Endothelial cell of umbilical vein (primary cell): ENCODE data around the gene EOLA1. TPM values are rescaled to one million over a fixed set of nuclear protein-coding genes. Genes with fewer than 3 reads are reported as not detected.

ENCODE experiments used
- polyA plus RNA-seq, 4 experiments: library from polyadenylated mRNA; depleted of rRNA in 3 of 4; stranded (reverse) in 3 of 4; unstranded in 1 of 4; fragments of >200 nt; gene quantifications; 2 replicates each; pipeline versions ENCODE4 v1.2.1 to v1.2.3, GENCODE V29; 2011 to 2012; ENCODE audit warnings: missing spikeins in 1 of 4
- total RNA-seq: library from RNA; stranded (reverse); gene quantifications from 2 replicates; pipeline ENCODE4 v1.2.3, GENCODE V29; 2021

The EOLA1 gene
- total and polyA plus RNA-seq, 2 donors (not counting 3 experiments of a cell fraction or from before 2014, with no cell fraction given): 12.5 to 24.6 TPM

Other genes with a start within 250 kb of the EOLA1 start
- gene IDS, start 35.7 kb upstream of the EOLA1 start, total RNA-seq: 35.2 and 42.2 TPM in 2 replicates
- gene IDS, start 35.7 kb upstream of the EOLA1 start, polyA plus RNA-seq: 42.9 and 44.0 TPM in 2 replicates
- gene HSFX3, start 8.9 kb downstream of the EOLA1 start, total RNA-seq: not detected in 2 replicates
- not detected in 2 replicates for gene HSFX3, start 8.9 kb downstream of the EOLA1 start, polyA plus RNA-seq
- not detected in 2 replicates for gene MAGEA9B, start 46.4 kb downstream of the EOLA1 start, total RNA-seq
- gene MAGEA9B, start 46.4 kb downstream of the EOLA1 start, polyA plus RNA-seq: not detected in 2 replicates
- 0.55 TPM in 1 of 2 replicates, not detected in the other for gene HSFX2, start 54.3 kb downstream of the EOLA1 start, total RNA-seq
- 0.11 and 0.86 TPM in 2 replicates for gene HSFX2, start 54.3 kb downstream of the EOLA1 start, polyA plus RNA-seq
- 16.9 and 18.0 TPM in 2 replicates for gene TMEM185A, start 90.8 kb downstream of the EOLA1 start, total RNA-seq
- 29.4 and 29.7 TPM in 2 replicates for gene TMEM185A, start 90.8 kb downstream of the EOLA1 start, polyA plus RNA-seq
- gene MAGEA11, start 171.0 kb downstream of the EOLA1 start, total RNA-seq: not detected in 2 replicates
- gene MAGEA11, start 171.0 kb downstream of the EOLA1 start, polyA plus RNA-seq: not detected in 2 replicates
- gene HSFX1, start 233.1 kb downstream of the EOLA1 start, total RNA-seq: 0.53 and 0.88 TPM in 2 replicates
- gene HSFX1, start 233.1 kb downstream of the EOLA1 start, polyA plus RNA-seq: 0.41 and 0.68 TPM in 2 replicates
- not detected in 2 replicates for gene MAGEA9, start 240.9 kb downstream of the EOLA1 start, total RNA-seq
- gene MAGEA9, start 240.9 kb downstream of the EOLA1 start, polyA plus RNA-seq: not detected in 2 replicates